GM21737 (cell line): Measurements from ENCODE around the gene GAK.
"Not testable (repeated sequence)": the region's sequence is repeated elsewhere in the genome, so short reads cannot be mapped to it uniquely, and the experiment has no call there.

Source experiments
- ATAC-seq: cut with Tn5 transposase; IDR thresholded peaks from one replicate; pipeline ENCODE4 v1.9.1; 2021; ENCODE audit warnings: mild to moderate bottlenecking, moderate library complexity; ENCODE audit not compliant: unreplicated experiment

Gene GAK

DNA sequence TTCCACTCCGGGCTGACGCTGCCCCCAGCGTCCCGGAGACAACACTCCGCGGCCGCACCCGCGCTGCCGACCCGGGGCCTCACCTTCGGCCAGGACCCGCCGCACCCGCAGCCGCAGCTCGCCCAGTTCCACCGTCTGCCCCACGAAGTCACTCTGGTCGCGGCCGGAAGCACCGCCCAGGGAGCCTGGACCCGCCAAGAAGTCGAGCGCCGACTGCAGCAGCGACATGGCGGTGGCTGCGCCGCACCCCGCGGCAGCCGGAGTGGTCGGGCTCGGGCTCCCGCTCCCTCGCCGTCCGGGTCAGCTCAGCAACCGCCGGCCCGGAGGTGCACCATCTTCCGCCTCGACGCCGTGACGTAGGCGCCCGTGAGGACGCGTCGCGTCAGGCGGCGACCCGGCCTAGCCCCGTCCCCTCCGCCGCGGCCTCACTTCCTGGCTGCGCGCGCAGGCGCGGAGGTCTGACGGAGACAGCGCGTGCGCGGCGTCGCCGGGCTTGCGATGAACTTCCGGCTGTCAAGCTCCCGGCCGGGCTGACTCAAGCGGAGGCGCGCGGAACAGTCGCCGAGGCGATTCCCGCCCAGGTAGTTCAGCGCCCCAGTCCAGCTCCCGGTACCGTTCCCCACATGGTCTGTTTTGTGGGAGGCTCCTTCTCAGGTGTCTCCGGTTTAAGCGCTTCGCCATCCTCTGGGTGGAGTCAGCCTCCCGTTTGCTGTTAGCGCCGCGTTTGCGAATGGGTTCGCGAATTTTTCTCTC, at the start of gene GAK, which contains the start of gene TMEM175:
GAK (minus strand) TSS at position 357 of the 753 bp plus-strand sequence; CDS start at position 228, 129 bp downstream.
TMEM175 (plus strand) TSS at position 501 of the 753 bp plus-strand sequence. CDS start 15,280 bp downstream, outside the sequence.
- peak; percentile 87 for ATAC-seq

- no peak for ATAC-seq
Measured at GRCh38 chr4:978957-979701, 47.0 kb upstream of the GAK start.

- ATAC-seq, result not testable (repeated sequence)
Measured at GRCh38 chr4:976016-976415, 43.9 kb upstream of the GAK start.

- ATAC-seq, result no peak
Measured at GRCh38 chr4:974668-975067, 42.6 kb upstream of the GAK start.

GRCh38 chr4:973431-974397, 41.6 kb upstream of the GAK start, which contains the start of gene DGKQ:
Gene DGKQ (minus strand): TSS chr4:973569. CDS start chr4:973482, 87 bp downstream.
- ATAC-seq, result peak; percentile 81

DNA sequence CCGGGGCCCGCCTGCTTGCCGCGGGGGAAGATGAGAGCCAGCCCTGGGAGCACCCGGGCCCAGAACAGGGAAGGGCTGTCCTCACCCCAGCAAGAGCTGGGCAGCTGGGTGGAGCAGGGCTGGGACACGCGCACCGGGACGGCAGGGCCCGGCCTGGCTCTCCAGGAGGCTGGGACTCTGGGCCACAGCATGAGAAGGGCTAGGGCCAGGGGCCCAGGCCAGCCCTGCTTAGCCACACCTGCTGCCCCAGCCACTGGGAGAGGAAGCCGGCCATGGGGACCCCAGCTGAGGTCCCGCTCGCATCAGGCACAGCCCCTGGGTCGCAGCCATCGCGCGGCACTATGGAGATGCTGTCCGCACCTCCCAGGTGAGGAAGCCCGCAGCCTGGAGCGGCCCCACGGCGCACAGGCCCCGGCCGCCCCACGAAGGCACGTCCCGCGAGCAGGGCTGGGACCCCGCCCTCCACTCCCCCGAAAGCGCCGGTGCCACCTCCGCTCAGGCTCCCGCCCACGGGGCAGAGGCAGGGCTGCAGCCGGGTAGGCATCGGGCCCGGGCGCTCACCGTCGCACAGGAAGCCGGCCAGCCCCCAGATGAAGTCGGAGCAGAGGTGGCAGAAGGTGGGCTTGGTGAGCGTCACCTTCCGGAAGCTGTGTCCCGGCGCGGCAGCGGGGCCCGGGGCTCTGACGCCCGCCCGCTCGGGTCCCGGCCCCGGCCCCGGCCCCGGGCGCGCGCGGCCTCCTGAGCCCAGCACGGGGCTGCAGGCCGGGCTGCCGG, 40.7 kb upstream of the GAK start:
- peak; percentile 33 for ATAC-seq

DNA sequence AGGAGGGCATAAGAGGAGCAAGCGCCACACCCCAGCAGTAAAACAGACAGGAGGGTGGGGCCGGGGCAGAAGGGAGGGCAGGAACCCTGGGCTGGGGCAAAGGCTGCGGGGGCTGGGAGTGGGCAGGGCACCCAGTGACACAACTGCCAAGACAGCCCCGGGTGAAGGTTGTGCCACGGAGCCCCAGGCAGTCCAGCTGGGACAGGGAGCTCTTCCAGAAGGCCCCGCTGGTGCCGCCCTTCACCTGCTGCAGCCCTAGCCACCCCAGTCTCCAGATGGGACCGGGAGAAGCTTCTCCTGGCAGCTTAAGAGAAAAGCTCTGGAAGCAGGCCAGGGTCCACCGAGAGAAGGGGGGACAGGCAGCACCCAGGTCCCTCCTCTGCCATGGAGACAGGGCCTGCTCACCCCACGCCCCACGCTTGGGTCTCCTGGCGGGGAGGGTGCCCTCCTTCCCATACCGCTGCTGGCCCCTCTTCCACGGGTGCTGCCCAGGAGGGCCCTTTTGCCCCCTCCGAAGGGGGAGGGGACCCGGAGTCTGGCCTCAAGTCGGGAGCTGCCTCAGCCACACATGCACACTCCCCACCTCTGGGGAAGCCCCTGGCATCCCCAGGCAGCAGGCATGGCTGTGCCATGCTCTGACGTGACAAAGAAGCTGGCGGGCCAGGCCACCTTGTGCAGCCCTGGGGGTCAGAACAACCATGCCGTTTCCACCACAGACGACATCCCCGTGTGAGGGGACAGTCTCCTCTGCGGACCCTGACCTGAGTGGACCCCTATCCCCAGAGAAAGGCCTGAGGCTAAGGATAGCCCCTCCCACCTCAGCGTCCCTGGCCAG, 39.8 kb upstream of the GAK start:
- no peak for ATAC-seq

- ATAC-seq, result no peak
Measured at GRCh38 chr4:970854-971520, 38.9 kb upstream of the GAK start.

- ATAC-seq, result no peak
Measured at GRCh38 chr4:970046-970745, 38.1 kb upstream of the GAK start.

DNA sequence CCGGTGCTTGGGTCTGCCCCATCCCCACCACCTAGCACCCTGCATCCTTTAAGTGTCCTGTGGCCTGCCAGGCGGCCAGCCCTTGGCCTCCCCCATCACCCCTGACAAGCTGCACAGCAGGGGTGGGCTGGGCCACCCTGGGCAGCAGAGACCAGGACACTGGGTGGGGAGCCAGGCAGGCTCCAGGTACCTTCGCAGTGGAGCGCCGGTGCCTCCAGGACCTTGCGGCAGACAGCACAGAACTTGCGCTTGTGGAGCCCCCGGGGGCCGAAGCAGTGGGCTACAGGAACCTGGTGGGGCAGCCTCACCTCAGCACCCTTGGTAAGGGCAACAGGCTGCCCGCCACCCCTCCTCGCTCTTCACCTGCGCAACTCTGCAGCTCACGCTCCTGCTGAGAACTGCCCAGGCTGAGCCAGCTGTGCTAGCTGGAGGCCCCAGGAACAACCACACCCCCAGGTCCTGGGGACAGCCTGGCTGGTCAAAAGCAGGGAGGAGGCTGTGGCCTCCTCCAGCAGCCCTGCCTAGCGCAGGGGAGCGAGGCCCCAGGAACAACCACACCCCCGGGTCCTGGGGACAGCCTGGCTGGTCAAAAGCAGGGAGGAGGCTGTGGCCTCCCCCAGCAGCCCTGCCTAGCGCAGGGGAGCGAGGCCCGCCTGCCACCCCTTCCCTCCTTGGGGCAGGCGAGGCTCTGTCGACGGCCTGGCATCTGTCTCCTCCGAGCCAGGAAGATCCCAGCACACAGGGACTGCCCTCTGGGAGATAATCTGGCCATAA, 36.7 kb upstream of the GAK start:
- ATAC-seq, result no peak

GRCh38 chr4:968221-968620, 36.1 kb upstream of the GAK start:
- ATAC-seq, result no peak

DNA sequence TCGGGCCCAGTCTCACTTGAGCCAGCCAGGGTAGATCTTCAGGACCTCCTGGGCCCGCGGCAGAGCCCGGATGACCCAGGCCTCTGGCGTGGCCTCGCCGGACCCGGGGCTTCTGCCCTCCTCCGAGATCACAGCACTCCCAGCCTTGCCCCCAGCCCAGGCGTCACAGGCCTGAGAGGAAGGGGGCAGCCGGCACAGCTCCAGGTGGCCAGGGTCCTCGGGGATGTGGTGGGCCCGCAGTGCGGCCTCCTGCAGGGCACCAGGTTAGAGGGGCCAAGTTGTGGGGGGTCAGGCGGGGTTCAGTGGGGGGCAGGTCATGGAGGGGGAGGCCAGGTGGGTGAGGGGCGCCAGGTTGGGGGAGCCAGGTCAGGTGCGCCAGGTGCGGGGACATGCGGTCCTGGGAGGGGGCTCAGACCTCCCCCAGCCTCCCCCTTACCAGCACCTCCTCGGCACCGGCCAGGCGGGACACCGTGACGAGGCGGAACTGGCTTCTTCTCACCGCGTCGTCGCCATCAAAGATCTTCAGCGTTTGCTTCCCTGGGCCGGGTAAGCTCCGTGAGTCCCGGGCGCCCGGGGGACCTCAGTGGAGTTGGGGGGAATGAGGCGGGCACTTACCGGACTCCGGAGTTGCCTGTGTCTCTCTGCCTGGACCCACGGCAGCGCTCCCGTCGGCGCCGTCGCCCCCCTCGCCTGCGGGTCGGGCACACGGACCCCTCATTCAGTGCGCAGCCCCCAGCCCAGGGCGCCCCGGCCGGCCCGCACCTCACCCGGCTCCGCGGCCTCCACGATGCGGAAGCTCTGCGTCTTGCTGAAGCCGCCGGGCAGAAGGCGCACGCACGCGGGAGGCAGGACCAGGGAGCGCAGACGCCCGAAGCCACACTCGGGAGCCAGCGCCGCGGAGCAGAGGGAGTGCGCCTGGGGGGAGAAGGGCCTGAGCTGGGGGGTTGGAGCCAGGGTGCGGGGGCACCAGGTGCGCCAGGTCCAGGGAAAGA, 35.3 kb upstream of the GAK start:
- no peak for ATAC-seq

DNA sequence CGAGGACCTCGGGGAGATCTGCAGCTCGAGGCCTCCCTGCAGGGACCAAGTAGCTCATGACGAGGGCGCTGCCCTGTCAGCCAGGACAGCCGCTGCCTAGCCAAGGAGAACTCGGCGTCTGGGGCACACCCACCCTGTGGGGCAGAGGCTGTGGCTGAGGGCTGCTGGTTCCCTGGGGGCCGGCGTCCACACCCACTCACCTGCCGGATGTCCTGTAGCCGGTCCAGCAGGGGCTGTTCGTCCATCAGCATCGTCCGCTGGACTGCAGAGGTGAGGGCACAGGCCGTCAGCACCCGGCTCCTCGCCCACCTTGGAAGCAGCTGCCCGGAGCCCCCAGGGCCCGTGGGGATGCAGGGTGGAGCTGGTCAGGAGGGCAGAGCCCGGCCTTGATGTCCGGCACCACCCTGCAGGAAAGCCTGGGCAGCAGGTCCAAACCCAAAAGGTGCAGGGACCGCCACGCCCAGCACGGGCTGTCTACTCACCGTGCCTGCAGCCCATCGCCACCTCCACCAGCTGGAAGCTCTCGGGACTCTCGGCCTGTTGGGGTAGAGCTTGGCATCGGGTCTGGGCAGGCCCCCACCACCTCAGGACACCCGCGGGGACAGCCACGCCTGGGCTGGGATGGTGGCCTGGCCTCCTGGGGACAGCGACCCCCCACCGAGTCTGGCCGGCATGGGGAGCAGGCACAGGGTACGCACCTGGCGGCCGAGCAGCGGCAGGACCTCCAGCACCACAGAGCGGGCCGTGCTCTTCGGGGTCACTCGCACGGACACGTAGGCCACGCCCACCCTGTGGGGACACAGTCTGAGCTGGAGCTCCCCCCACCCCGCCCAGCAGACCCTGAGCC, 34.4 kb upstream of the GAK start:
- ATAC-seq, result no peak

DNA sequence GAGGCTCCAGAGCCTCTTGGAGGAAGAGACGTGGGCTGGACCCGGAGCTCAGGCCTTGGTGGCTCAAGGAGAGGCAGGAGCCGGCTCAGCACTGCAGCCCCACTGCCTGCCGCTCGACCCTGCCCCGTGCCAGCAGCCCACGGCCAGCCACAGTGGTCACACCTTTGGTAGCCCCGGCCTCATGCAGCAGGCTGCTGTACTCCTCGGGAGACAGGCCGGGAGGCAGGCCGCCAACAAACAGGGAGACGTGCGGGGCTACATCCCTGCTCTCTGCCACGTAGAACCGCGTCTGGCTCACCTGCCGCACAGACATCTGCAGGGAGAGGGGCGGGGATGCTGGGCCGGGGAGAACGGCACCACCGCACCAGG, 33.6 kb upstream of the GAK start:
- no peak for ATAC-seq

DNA sequence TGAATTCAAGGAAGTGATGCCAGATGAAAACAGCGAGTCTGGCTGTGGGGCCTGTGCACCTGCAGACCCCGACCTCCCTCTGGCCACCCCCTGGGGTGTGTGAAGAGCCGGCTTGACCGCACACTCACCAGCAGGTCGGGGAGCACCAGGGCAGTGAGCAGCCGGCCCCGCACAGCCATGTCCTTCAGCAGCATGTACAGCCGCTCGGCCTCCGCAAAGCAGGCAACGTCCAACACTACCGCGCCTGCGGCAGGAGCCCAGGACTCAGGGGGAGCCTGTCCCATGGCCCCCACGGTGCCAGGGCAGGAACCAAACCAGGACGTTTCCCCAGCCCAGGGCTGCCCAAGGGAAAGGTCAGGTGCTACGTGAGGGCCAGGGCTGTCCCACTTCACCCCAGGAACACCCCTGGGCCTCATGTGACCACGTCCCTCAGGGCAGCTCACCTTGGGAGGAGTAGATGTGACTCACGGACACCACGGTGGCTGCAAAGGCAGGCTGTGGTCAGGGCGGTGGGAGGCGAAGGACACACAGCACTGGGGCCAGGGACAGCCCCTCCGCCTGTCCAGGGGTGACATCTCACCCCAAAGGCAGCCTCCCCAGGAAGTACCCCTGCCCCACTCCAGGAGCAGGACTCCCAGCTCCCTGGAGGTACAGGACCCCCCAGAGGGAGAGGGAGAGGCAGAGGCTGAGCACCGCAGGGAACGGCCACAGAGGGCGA, 33.1 kb upstream of the GAK start:
- no peak for ATAC-seq
